PC-3 (cell line): ENCODE data around the gene STK39.

ENCODE experiments used
- EZH2 ChIP-seq: fragments of 300-600 bp; sonication (generic); IDR thresholded peaks from one replicate; pipeline ENCODE4 v1.6.1; 2017; ENCODE audit warnings: antibody characterized with exemption, mild to moderate bottlenecking, low read length; ENCODE audit not compliant: unreplicated experiment
- EZH2phosphoT487 ChIP-seq: fragments of 300-600 bp; sonication (generic); IDR thresholded peaks from 2 replicates; pipeline ENCODE4 v1.6.1; 2018; ENCODE audit warnings: mild to moderate bottlenecking, antibody characterized with exemption, low read length, borderline replicate concordance
- TF ChIP-seq, protein P1 (sequence below): fragments of 300-600 bp; sonication (generic); conservative IDR thresholded peaks from 2 replicates; pipeline ENCODE4 v1.5.1; 2017; ENCODE audit warnings: antibody characterized with exemption, low read depth, mild to moderate bottlenecking, low read length

DNA sequence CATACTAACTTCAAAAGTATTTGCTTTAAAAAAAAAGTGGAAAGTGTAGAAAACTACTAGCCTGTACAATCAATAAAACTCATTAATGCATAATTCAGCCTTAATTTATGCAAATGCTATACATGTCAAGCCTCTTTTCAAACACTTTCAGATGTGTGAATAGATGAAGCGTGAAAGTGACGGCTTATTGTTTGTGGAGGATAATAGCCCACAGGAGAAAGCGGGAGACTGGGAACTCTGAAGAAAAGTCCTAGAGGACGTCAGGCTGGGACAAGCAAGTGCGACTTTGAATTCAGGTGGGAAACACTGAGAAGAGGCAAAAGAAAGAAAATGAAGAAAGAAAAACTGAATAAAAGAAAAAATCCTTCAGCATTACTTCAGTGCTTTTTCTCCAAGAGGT, 108.5 kb downstream of the STK39 start:
- TF ChIP-seq, protein P1, sequence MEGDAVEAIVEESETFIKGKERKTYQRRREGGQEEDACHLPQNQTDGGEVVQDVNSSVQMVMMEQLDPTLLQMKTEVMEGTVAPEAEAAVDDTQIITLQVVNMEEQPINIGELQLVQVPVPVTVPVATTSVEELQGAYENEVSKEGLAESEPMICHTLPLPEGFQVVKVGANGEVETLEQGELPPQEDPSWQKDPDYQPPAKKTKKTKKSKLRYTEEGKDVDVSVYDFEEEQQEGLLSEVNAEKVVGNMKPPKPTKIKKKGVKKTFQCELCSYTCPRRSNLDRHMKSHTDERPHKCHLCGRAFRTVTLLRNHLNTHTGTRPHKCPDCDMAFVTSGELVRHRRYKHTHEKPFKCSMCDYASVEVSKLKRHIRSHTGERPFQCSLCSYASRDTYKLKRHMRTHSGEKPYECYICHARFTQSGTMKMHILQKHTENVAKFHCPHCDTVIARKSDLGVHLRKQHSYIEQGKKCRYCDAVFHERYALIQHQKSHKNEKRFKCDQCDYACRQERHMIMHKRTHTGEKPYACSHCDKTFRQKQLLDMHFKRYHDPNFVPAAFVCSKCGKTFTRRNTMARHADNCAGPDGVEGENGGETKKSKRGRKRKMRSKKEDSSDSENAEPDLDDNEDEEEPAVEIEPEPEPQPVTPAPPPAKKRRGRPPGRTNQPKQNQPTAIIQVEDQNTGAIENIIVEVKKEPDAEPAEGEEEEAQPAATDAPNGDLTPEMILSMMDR: no peak
- no peak for TF ChIP-seq EZH2phosphoT487
- TF ChIP-seq EZH2: no peak
